Hippocampal formation (tissue), 2 donors: ENCODE results near the gene FCRLB.
"Not testable (repeated sequence)": the region's sequence is repeated elsewhere in the genome, so short reads cannot be mapped to it uniquely, and the experiment has no call there.

ENCODE experiments used
- DNase-seq, 2 donors: peaks; one replicate each; lab custom pipeline; 2025; lab: John Stamatoyannopoulos, UW

FCRLB gene

GRCh38 chr1:161720956-161721737 lies at the start of gene FCRLB:
Gene FCRLB (plus strand): TSS chr1:161721544. CDS start chr1:161722673, 1,129 bp downstream.
- DNase-seq = no peak

- DNase-seq = not testable (repeated sequence)
Measured at GRCh38 chr1:161673437-161673836, 47.9 kb upstream of the FCRLB start.

- not testable (repeated sequence) for DNase-seq
Measured at GRCh38 chr1:161674447-161674846, 46.9 kb upstream of the FCRLB start.

- not testable (repeated sequence) for DNase-seq
Measured at GRCh38 chr1:161674908-161675307, 46.4 kb upstream of the FCRLB start.

- peak in 1 of 2 donors; percentile 8 for DNase-seq
Measured at GRCh38 chr1:161676441-161676840, 44.9 kb upstream of the FCRLB start.

GRCh38 chr1:161676958-161677689 lies 44.2 kb upstream of the FCRLB start:
- DNase-seq = no peak

GRCh38 chr1:161678500-161678899 lies 42.8 kb upstream of the FCRLB start:
- DNase-seq = no peak

- DNase-seq = no peak
Measured at GRCh38 chr1:161681879-161682278, 39.5 kb upstream of the FCRLB start.

- no peak for DNase-seq
Measured at GRCh38 chr1:161688946-161689345, 32.4 kb upstream of the FCRLB start.

GRCh38 chr1:161691846-161692245 lies 29.5 kb upstream of the FCRLB start:
- no peak for DNase-seq

- not testable (repeated sequence) for DNase-seq
Measured at GRCh38 chr1:161693020-161693712, 28.2 kb upstream of the FCRLB start.

- not testable (repeated sequence) for DNase-seq
Measured at GRCh38 chr1:161698302-161698701, 23.0 kb upstream of the FCRLB start.

- no peak for DNase-seq
Measured at GRCh38 chr1:161702250-161702649, 19.1 kb upstream of the FCRLB start.

GRCh38 chr1:161705537-161705936 lies 15.8 kb upstream of the FCRLB start:
- DNase-seq = no peak

- DNase-seq = no peak
Measured at GRCh38 chr1:161706113-161706481, 15.2 kb upstream of the FCRLB start.

GRCh38 chr1:161706482-161707347 lies 14.6 kb upstream of the FCRLB start, which contains the start of gene FCRLA:
Gene FCRLA (plus strand): TSS chr1:161707229. CDS start chr1:161707265, 36 bp downstream.
- DNase-seq = no peak

GRCh38 chr1:161707503-161707902 lies 13.8 kb upstream of the FCRLB start:
- DNase-seq = no peak

GRCh38 chr1:161709373-161709772 lies 12.0 kb upstream of the FCRLB start:
- DNase-seq = no peak

GRCh38 chr1:161710560-161710959 lies 10.8 kb upstream of the FCRLB start:
- no peak for DNase-seq

- DNase-seq = no peak
Measured at GRCh38 chr1:161718559-161719324, 2.6 kb upstream of the FCRLB start.

GRCh38 chr1:161719325-161719611 lies 2.1 kb upstream of the FCRLB start:
- no peak for DNase-seq
